B cell (primary cell): ENCODE results near the gene PIH1D1. TPM values are rescaled to one million over a fixed set of nuclear protein-coding genes. Genes with fewer than 3 reads are reported as not detected.

ENCODE experiments used
- ATAC-seq: fragments of 200-7000 bp; cut with Tn5 transposase; one replicate; pipeline ENCODE4 v1.10.0; 2021; ENCODE audit warnings: low read depth, mild to moderate bottlenecking, moderate number of reproducible peaks, moderate library complexity
- CTCF ChIA-PET: fragments of 350-600 bp; sonication (Branson Sonifier 250); formaldehyde crosslinking; loops from one replicate; lab custom pipeline; 2021; ENCODE audit warnings: antibody characterized with exemption, inconsistent platforms; lab: Charles Lee
- POLR2A ChIA-PET: fragments of 350-600 bp; sonication (Branson Sonifier 250); formaldehyde crosslinking; loops from one replicate; lab custom pipeline; 2021; ENCODE audit warnings: antibody characterized with exemption; lab: Charles Lee
- DNase-seq: peaks from one replicate; pipeline ENCODE4 v3.0.0; 2013
- H2AFZ ChIP-seq: 2 replicates; pipeline ENCODE4 v1.6.1; 2012; ENCODE audit warnings: mild to moderate bottlenecking, low read depth, low read length; ENCODE audit not compliant: insufficient read depth, poor library complexity, severe bottlenecking
- H3K27ac ChIP-seq, 2 donors: 1 replicate in 1 of 2; 2 replicates in 1 of 2; pipeline ENCODE4 v1.5.1; 2012 to 2013; ENCODE audit warnings: low read length in 2 of 2, mild to moderate bottlenecking in 2 of 2, moderate library complexity in 1 of 2
- H3K27me3 ChIP-seq, 4 experiments: fragments of 200-600 bp in 1 of 4; sonication (generic) in 1 of 4; replicated peaks in 1 of 4; 1 replicate in 2 of 4; 2 replicates in 2 of 4; pipeline versions ENCODE4 v1.6.1 to v1.7.0; 2013 to 2016; ENCODE audit warnings: low read length in 3 of 4, mild to moderate bottlenecking in 2 of 4, mixed read lengths in 1 of 4, moderate library complexity in 1 of 4; ENCODE audit not compliant: insufficient read depth in 4 of 4, control insufficient read depth in 3 of 4; ENCODE audit errors: control extremely low read depth in 1 of 4
- H3K36me3 ChIP-seq, 2 experiments: replicated peaks in 1 of 2; 1 replicate in 1 of 2; 2 replicates in 1 of 2; pipeline versions ENCODE4 v1.6.1 to v1.7.1; 2013; ENCODE audit warnings: low read length in 1 of 2; ENCODE audit not compliant: insufficient read depth in 2 of 2, control insufficient read depth in 1 of 2; ENCODE audit errors: control extremely low read depth in 1 of 2, extremely low read depth in 1 of 2
- H3K4me1 ChIP-seq, 2 donors: fragments of 200-600 bp in 1 of 2; sonication (generic) in 1 of 2; 1 replicate in 1 of 2; 2 replicates in 1 of 2; pipeline versions ENCODE4 v1.5.1 to v1.6.1; 2013 to 2017; ENCODE audit warnings: low read length in 2 of 2; ENCODE audit not compliant: control insufficient read depth in 2 of 2, insufficient read depth in 2 of 2
- H3K4me2 ChIP-seq: replicated peaks from 2 replicates; pipeline ENCODE3; 2012; ENCODE audit warnings: mild to moderate bottlenecking, low read depth, low read length; ENCODE audit not compliant: poor library complexity, severe bottlenecking
- H3K4me3 ChIP-seq, 5 experiments: fragments of 200-600 bp in 1 of 5; sonication (generic) in 1 of 5; 1 replicate in 3 of 5; 2 replicates in 2 of 5; pipeline versions ENCODE4 v1.5.1 to v1.7.0; 2011 to 2016; ENCODE audit warnings: low read length in 4 of 5, mild to moderate bottlenecking in 4 of 5, low read depth in 2 of 5, control low read depth in 1 of 5, moderate library complexity in 1 of 5; ENCODE audit not compliant: insufficient read depth in 1 of 5; ENCODE audit errors: control extremely low read depth in 1 of 5, extremely low read depth in 1 of 5
- H3K79me2 ChIP-seq: fragments of 200-600 bp; sonication (generic); one replicate; pipeline ENCODE4 v1.6.0; 2016; ENCODE audit warnings: low read length; ENCODE audit not compliant: control insufficient read depth, insufficient read depth
- H3K9ac ChIP-seq: fragments of 200-600 bp; sonication (generic); 2 replicates; pipeline ENCODE4 v1.6.1; 2017; ENCODE audit warnings: mild to moderate bottlenecking, low read length, moderate library complexity
- H3K9me3 ChIP-seq, 3 donors: one replicate each; pipeline versions ENCODE4 v1.6.1 to v1.7.1; 2013; ENCODE audit warnings: low read length in 2 of 3; ENCODE audit not compliant: control insufficient read depth in 2 of 3, insufficient read depth in 1 of 3; ENCODE audit errors: control extremely low read depth in 1 of 3
- H4K20me1 ChIP-seq: 2 replicates; pipeline ENCODE4 v1.6.0; 2012; ENCODE audit warnings: mild to moderate bottlenecking, low read length; ENCODE audit not compliant: insufficient read depth, control insufficient read depth, poor library complexity, severe bottlenecking
- H3K27ac Mint-ChIP-seq: one replicate; pipeline ENCODE4 v1.8.0; 2021; ENCODE audit warnings: mixed read lengths
- H3K27me3 Mint-ChIP-seq: one replicate; pipeline ENCODE4 v1.8.0; 2021; ENCODE audit warnings: mixed read lengths
- H3K4me1 Mint-ChIP-seq: one replicate; pipeline ENCODE4 v1.8.0; 2021; ENCODE audit warnings: mixed read lengths
- H3K4me3 Mint-ChIP-seq: one replicate; pipeline ENCODE4 v1.8.0; 2021; ENCODE audit warnings: mixed read lengths
- H3K9me3 Mint-ChIP-seq: one replicate; pipeline ENCODE4 v1.8.0; 2022; ENCODE audit warnings: mixed read lengths; ENCODE audit not compliant: insufficient read depth
- EZH2 ChIP-seq: IDR thresholded peaks from 2 replicates; pipeline ENCODE4 v1.6.1; 2012; ENCODE audit warnings: borderline replicate concordance, low read depth, mild to moderate bottlenecking, moderate library complexity, low read length; ENCODE audit not compliant: insufficient read depth, poor library complexity, severe bottlenecking
- WGBS: methylation state at CpG from one replicate; pipeline ENCODE4 v1.1.5; 2013; ENCODE audit warnings: missing lambda C conversion rate; ENCODE audit not compliant: insufficient coverage; 5-methylcytosine and 5-hydroxymethylcytosine counted together
- intact Hi-C: fragments of 100-400 bp; cut with micrococcal nuclease; formaldehyde crosslinking; loops from one replicate; pipeline ENCODE4 v1.10.0; 2022
- polyA plus RNA-seq: library from polyadenylated mRNA; depleted of rRNA; stranded (reverse); fragments of >200 nt; gene quantifications from 2 replicates; pipeline ENCODE4 v1.2.3, GENCODE V29; 2012
- total RNA-seq, 2 donors: library from RNA; stranded (reverse); fragments of 120-200 nt in 1 of 2; gene quantifications; 1 replicate in 1 of 2; 2 replicates in 1 of 2; pipeline versions ENCODE4 v1.2.3 to v1.2.4, GENCODE V29; 2013 to 2022
- TF ChIP-seq, protein P1 (sequence below): fragments of 200-600 bp; IDR thresholded peaks from one replicate; pipeline ENCODE4 v1.8.0; 2022; ENCODE audit warnings: antibody characterized with exemption, mild to moderate bottlenecking

The PIH1D1 gene
- total and polyA plus RNA-seq, 2 donors (not counting 1 experiment from before 2014, with no cell fraction given) = 158 to 184 TPM

DNA sequence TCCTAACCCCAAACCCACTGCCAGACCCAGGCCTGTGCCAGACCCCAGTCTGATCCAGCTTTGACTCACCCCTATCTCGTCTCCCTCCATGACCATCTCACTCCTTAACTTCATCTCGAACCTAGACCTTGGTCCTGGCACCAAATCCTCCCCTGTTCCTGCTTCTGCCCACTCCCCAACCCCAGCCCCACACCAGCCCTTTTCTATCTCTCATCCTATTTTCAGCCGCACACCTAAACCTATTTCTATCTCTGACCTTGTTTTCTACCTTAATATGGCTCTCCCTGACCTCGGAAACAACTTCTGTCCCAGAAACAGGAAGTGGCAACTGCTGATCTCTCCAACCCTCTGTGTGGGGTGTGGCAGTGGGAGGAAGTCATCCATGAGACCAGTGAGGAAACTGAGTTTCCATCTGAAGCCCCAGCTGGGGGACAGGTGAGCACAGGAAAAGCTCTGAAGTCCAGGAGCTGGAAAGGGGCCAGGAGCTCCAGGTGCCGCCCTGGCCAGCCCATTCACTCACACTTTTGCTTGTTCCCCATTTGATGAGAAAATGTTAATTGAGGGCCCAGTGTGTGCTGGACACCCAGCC, 42.1 kb downstream of the PIH1D1 start:
- CTCF ChIA-PET = interaction anchor here (0.6 to 4.4 kb wide), 11 partner anchors 8 to 184 kb away, joined by 3 to 25 read pairs (median 3); no protein-coding TSS in a partner anchor
- peak overlapping the region; percentile 52 for H3K4me3 Mint-ChIP-seq
- peak overlapping the region; percentile 50 to 55 for H3K27ac ChIP-seq
- no peaks in the 10 kb centered on the region for H3K27me3 ChIP-seq
- H3K4me1 Mint-ChIP-seq = peaks cover 46% of the 10 kb centered on the region
- WGBS = 60% methylated on average over 3 of the region's 5 CpGs
- TF ChIP-seq, protein P1, sequence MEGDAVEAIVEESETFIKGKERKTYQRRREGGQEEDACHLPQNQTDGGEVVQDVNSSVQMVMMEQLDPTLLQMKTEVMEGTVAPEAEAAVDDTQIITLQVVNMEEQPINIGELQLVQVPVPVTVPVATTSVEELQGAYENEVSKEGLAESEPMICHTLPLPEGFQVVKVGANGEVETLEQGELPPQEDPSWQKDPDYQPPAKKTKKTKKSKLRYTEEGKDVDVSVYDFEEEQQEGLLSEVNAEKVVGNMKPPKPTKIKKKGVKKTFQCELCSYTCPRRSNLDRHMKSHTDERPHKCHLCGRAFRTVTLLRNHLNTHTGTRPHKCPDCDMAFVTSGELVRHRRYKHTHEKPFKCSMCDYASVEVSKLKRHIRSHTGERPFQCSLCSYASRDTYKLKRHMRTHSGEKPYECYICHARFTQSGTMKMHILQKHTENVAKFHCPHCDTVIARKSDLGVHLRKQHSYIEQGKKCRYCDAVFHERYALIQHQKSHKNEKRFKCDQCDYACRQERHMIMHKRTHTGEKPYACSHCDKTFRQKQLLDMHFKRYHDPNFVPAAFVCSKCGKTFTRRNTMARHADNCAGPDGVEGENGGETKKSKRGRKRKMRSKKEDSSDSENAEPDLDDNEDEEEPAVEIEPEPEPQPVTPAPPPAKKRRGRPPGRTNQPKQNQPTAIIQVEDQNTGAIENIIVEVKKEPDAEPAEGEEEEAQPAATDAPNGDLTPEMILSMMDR = no peak
- H3K4me2 ChIP-seq = peak overlapping the region; percentile 71
- DNase-seq (peak; percentile 71), ATAC-seq (peak; percentile 85)
- H3K9me3 Mint-ChIP-seq = no peaks in the 10 kb centered on the region
- H4K20me1 ChIP-seq = no peaks in the 10 kb centered on the region
- H3K9ac ChIP-seq = peak overlapping the region; percentile 12
- peaks cover 34 to 46% of the 10 kb centered on the region in 2 donors for H3K4me1 ChIP-seq
- H3K36me3 ChIP-seq = no peaks in the 10 kb centered on the region
- H2AFZ ChIP-seq = peak overlapping the region; percentile 74
- intact Hi-C loops = loop anchor here (2.0 kb wide), 1 partner anchor 15 kb away; the partner anchor contains the start of gene GFY
- no peaks in the 10 kb centered on the region for H3K79me2 ChIP-seq
- POLR2A ChIA-PET = interaction anchor here (0.7 to 1.2 kb wide), 3 partner anchors 12 to 69 kb away, joined by 3 to 5 read pairs (median 3); no protein-coding TSS in a partner anchor
- H3K9me3 ChIP-seq = peaks cover 0 to 3% (median 0%) of the 10 kb centered on the region in 3 donors
- H3K4me3 ChIP-seq = peak overlapping the region in 1 of 5 experiments; percentile 45
- peak overlapping the region; percentile 60 for H3K27ac Mint-ChIP-seq
- no peaks in the 10 kb centered on the region for H3K27me3 Mint-ChIP-seq

DNA sequence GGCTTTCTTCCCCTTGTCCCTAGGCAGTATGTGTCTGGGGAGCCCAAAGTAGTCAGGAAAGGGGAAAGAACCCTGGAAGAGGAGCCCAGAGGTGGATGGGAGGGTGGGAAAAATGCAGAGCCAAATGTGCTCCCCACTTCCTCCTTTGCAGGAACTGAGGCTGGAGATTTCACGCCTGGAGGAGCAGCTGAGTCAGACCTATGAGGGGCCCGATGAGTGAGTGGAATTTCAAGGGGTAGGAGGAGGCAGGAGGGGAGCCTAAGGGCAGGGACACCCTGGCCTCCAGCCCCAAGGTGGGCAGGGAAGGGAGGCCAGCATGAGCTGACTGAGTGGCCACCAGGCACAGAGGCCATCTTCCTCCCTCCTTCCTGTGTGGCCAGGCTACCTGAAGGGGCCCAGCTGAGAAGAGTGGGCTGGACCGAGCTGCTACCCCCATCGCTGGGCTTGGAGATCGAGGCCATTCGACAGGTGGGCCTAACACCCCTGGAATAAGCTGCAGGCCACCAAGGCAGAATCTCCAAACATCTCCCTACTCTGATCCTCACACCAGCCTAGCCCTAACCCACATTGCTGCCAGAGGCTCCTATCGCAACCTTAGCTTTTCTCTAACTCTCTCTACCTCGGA, 42.7 kb downstream of the PIH1D1 start:
- peak; percentile 39 for ATAC-seq
- Histone ChIP-seq H3K9ac (no peak overlapping the region), H4K20me1 (no peaks in the 10 kb centered on the region), H2AFZ (peak overlapping the region; percentile 74), H3K4me2 (peak overlapping the region; percentile 71), H3K9me3 (peaks cover 0 to 3% (median 0%) of the 10 kb centered on the region in 3 donors), H3K27me3 (no peaks in the 10 kb centered on the region), H3K36me3 (no peaks in the 10 kb centered on the region), H3K79me2 (no peaks in the 10 kb centered on the region), H3K4me3 (peak overlapping the region in 1 of 5 experiments; percentile 45), H3K27ac (peak overlapping the region; percentile 50 to 55), H3K4me1 (peaks cover 34 to 43% of the 10 kb centered on the region in 2 donors)
- WGBS = 90% methylated on average over 6 of the region's 8 CpGs
- POLR2A ChIA-PET = interaction anchor here (0.7 to 1.2 kb wide), 4 partner anchors 13 to 195 kb away, joined by 3 to 5 read pairs (median 3); no protein-coding TSS in a partner anchor
- CTCF ChIA-PET = interaction anchor here (0.7 to 4.4 kb wide), 9 partner anchors 9 to 183 kb away, joined by 3 to 25 read pairs (median 3); no protein-coding TSS in a partner anchor
- no peak for DNase-seq
- peak overlapping the region; percentile 78 for H3K27ac Mint-ChIP-seq
- no peak for TF ChIP-seq EZH2
- TF ChIP-seq, protein P1 = no peak
- H3K9me3 Mint-ChIP-seq = no peaks in the 10 kb centered on the region
- H3K4me1 Mint-ChIP-seq = peaks cover 50% of the 10 kb centered on the region
- peak overlapping the region; percentile 52 for H3K4me3 Mint-ChIP-seq
- no peaks in the 10 kb centered on the region for H3K27me3 Mint-ChIP-seq
- intact Hi-C loops = loop anchor here (2.0 kb wide), 1 partner anchor 16 kb away; the partner anchor contains the start of gene GFY
